ENCODE data around the gene SPP2.

GRCh38 chr2:234033885-234034284 lies 16.6 kb upstream of the SPP2 start:
- TF ChIP-seq CTCF (IDR thresholded peaks at IDR 0.05) (no peak), POLR2A (IDR thresholded peaks at IDR 0.05) (no peak)
